IPS-NIHi11 (cell line): ENCODE measurements around the gene RP9.
A peak's percentile ranks its signal among the peaks of the same experiment; 100 is the strongest.

ENCODE experiments used
- DNase-seq: peaks from one replicate; pipeline ENCODE4 v3.0.0; 2012; ENCODE audit warnings: mixed read lengths, low spot score

Gene RP9

DNA sequence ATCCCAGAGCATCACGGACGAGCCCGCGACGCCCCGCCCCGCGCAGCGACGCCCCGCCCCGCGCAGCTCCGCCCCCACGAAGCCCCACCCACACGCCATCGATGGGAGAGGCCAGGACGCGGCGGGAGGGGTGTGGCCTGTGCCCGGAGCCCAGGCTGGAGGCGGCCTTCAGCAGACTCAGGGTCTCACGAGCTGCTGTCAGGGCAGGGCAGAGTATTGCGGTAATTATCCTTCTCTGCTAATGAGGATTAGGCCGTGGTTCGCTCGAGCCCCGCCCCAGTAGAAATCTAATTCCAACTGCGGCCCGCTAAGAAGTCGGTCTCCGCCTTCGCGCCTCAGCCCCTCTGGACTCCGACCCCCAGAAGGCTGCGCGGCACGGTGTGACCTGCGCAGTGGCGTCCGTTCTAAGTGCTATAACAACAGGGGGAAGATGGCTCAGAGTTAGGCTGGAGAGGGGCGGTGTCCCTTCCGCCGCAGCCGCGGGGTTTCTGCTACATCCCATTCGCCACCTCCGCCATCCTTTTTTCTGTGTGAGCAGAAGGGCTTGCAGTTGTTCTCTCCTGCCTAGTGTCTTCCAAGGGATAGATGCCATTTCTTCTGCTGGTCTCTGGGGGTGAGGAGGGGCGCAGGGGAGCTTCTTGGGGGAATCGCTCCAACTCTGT is 46.3 kb downstream of the RP9 start:
- peak; percentile 97 for DNase-seq

GRCh38 chr7:33062023-33062781 is 47.0 kb downstream of the RP9 start, which contains the start of gene NT5C3A:
Gene NT5C3A, minus strand, starts transcription at chr7:33062776. Its CDS starts 71 bp downstream, at chr7:33062705.
- peak; percentile 74 for DNase-seq

- DNase-seq: no peak
Measured at GRCh38 chr7:33061282-33061937, 47.8 kb downstream of the RP9 start.

DNA sequence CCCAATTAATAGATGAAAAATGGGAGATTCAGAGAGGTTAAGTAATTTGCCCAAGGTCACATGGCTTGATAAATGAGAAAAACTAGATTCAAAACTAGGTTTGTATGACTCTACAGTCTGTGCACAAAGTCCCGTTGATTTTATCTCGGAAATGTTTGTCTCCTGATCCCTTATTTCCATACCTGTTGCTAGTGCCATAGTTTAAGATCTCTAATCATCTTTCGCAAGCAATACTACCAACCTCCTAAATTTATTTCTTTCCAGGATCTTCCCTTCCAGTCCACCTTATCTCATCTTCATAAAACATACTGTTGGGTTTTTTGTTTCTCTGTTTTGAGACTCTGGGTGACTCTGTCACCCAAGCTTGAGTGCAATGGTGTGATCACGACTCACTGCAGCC is 49.6 kb downstream of the RP9 start:
- DNase-seq: no peak

DNA sequence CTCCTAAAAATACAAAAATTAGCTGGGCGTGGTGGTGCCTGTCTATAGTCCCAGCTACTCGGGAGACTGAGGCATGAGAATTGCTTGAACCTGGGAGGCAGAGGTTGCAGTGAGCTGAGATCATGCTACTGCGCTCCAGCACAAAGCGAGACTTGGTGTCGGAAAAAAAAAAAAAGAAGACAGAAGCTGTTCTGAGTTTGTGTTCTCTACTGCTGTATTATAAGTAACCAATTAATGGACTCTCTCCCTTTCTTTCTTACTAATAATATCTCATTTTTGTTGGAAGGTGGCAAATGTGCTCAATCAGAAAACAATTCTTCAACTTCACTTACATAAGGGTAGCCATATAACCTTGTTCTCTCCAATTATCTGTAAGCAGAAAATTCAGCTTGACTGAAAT is 54.0 kb downstream of the RP9 start:
- DNase-seq: no peak

DNA sequence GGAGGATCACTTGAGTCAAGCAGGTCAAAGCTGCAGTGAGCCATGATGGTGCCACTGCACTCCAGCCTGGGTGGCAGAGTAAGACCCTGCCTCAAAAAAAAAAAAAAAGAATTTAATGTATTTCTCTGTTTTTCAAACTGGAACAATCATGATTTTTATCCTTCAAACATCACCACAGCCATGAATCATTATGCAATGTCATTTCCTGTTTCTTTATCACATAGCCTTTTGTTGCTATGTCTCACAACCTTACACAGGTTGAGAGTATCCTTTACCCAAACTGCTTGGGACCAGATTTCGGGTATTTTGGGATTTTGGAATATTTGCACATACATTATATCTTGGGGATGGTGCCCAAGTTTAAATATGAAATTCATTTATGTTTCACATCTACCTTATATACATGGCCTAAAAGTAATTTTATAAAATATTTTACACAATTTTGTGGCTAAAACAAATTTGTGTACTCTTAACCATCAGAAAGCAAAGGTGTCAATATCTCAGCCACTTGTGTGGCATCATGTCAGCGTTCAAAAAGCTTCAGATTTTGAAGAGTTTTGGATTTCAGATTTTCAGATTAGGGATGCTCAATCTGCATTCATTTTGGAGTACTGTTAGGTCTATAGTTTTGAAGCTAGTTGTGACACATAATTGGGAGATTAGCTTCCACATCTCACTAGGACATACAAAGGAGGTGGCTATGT is 54.8 kb downstream of the RP9 start:
- no peak for DNase-seq

- DNase-seq: no peak
Measured at GRCh38 chr7:33053721-33054120, 55.5 kb downstream of the RP9 start.

DNA sequence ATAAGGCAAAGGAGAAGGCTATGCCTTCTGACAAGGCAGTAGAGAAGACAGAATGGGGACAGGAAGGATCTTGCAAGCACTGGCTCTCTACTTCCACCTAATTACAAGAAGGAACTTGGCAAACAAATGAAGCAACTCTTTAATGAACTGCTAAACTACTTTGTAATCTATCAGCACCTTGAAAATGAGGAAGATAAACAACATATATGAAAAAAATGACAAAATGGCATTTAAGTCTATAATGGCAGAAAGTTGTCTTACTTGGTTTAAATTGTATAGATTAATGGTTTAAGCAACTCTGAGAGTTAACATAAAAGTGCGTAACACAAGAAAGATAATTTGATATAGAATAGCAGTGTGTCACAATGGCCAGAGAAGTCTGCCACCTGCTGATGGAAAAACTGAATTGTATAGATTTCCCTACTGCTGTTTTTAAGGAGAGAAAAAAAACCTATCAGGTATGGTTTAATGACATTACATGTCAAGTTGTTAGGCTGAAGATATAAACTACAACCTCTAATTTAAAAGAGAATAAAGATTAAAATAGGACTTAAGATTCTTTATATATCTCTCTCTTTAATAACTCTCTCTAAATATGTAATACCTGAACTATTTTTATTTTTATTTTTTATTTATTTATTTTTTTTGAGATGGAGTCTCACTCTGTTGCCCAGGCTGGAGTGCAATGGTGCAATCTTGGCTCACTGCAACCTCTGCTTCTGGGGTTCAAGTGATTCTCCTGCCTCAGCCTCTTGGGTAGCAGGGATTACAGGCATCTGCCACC is 58.5 kb downstream of the RP9 start:
- DNase-seq: peak; percentile 14

GRCh38 chr7:33048704-33049103 is 60.5 kb downstream of the RP9 start:
- DNase-seq: no peak

DNA sequence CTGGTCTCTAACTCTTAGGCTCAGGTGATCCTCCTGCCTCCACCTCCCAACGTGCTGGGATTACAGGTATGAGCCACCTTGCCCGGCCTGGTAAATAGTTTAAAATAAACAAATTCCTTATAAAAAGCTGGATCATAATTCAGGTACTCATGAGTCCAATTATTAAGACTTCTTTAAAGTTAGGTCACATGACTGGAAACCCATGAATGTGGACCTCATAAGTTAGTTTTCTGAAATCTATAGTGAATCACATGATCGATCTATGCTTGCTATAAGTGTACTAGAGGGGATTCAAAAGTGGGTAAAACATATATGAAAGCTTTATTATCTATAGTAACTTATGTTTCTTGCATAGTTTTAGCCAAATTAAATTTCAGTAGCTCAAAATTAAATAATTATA is 60.9 kb downstream of the RP9 start:
- DNase-seq: no peak

DNA sequence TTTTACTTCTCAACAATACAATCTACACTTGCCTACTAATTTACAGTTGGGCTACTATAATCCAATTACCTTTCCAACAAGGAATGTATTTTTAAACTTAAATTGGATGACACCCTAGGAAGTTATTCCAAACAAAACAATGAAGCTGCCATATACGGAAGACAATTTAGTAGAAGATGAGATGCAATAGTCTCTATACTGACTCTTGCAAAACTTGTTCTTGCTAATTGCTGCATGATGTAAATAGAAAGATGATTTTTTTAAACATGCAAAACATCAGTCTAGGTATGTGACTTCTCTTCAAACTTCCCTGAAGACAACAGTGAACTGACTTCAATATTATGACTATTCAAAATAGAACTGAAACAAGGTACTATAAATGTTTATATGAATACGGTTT is 64.2 kb downstream of the RP9 start:
- DNase-seq: no peak
